Globus pallidus (tissue), 1 donor: ENCODE results near the gene TMEM273.
"Not testable (repeated sequence)": the region's sequence is repeated elsewhere in the genome, so short reads cannot be mapped to it uniquely, and the experiment has no call there.

Source experiments
- DNase-seq: peaks from one replicate; pipeline ENCODE4 v3.0.0-alpha.2; 2015; ENCODE audit warnings: low spot score

TMEM273 gene

DNA sequence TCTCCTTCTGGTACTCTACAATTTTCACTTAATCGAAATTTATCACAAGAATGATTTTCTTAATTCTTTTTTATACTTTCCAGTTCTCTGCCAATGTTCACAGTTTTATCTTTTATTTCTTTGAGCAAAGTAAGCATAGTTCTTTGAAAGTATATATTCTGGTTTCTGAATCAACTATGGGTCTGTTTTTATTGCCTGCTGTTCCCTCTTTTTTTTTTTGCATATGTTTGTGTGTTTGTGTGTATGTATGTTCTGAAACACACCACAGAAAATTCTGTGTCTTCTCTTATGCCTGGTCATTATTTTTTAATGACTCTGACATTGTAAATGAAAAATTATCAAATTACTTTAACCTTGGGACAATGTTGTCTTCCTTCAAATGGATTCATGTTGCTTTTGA is 15.9 kb upstream of the TMEM273 start:
- no peak for DNase-seq

DNA sequence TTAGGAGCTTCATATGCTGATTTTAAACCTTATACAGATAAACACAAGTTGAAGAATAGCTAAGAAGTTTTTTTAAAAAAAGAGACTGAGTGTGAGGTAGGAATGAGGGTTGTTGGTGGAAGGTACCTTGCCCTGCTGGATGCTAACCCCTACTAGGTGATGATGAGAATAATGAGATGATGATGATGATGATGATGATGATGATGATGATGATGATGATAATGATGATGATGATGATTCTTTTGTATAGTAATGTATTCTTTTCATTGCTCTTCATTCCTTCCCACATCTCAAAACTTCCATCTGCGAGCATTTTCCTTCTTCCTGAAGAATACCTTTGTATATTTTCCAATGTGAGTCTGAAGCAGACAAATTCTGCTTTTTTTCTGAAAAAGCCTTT is 14.1 kb upstream of the TMEM273 start:
- DNase-seq = no peak

DNA sequence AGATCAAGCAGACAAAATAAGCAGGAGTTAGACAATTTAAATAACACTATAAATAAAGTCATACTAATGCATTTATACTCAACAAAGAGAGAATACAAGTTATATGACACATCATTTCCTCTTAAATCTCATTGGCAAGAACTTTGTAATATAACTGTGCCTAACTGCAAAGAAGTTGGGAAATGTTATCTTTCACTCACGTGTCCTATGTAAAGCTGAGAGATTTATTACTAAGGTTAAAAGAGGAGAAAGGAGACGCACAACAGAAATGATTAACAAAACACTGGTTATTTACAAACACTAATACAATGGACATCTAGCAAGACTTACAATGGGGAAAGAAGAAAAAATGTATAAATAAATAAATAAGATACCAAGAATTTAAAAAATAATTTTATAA is 12.7 kb upstream of the TMEM273 start:
- no peak for DNase-seq

DNA sequence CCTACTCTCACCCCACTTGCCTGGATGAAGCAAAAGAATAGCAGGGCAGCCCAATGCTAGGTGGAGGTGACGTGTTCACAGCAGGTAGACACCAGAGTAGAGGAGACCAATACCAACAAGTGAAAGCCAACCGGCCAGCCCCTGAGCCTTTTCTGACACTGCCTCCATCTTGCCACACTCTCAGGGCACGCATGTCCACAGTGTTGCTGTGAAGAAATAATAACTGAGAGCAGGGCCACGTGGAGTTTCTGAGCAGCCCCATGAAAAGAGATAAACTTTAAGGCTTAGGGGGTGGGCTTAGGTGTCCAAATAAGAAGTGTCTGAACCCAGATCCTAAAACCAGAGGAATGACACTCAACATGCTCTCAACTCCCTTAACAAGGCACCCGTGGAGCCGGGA is 9.0 kb upstream of the TMEM273 start:
- no peak for DNase-seq

DNA sequence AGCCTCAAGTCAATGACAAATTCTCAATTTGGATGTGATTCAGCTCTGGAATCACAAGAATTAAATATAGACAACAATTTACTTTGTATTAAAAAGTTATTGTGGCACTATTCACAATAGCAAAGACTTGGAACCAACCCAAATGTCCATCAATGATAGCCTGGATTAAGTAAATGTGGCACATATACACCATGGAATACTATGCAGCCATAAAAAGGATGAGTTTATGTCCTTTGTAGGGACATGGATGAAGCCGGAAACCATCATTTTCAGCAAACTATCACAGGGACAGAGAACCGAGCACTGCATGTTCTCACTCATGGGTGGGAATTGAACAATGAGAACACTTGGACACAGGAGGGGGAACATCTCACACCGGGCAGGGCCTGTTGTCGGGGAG is 7.7 kb upstream of the TMEM273 start:
- DNase-seq = not testable (repeated sequence)

DNA sequence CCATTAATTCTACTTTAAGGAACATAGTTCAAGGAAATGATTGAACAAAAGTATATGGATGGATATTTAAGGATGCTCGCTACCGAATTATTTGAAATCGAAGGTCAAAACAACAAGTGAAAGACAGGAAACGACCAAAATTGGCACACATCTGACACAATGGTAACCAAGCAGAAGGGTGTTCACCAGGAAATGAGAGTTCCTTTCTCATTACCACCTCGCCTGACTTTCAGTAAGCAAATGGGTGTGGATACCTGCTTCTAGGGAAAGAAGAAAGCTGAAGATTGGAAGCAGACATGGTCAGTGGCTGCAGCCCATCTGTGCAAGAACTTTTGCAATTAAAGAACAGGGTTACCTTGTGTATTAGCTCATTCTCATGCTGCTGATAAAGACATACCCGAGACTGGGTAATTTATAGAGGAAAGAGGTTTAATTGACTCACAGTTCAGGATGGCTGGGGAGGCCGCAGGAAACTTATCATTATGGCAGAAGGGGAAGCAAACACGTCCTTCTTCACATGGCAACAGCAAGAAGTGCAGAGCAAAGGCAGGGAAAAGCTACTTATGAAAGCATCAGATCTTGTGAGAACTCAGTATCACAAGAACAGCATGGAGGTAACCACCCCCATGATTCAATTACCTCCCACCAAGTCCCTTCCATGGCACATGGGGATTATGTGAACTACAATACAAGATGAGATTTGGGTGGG is 6.2 kb upstream of the TMEM273 start:
- DNase-seq = no peak

DNA sequence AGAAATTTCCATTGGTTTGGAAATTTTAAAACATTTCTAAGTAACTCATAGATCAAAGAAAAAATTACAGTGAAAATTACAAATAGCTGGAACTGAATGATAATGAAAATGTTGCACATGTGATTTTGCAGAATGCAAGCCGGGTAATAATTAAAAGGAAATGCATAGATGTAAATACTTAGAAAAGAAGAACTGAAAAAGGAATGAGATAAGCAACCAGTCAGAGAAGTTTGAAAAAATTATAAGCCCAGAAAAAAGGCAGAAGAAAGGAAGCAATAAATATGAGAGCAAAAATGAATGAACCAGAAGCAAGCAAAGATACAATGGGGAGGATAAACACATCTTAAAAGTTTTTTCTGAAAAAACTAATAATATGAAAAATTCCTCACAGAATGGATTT is 3.2 kb upstream of the TMEM273 start:
- DNase-seq = no peak

DNA sequence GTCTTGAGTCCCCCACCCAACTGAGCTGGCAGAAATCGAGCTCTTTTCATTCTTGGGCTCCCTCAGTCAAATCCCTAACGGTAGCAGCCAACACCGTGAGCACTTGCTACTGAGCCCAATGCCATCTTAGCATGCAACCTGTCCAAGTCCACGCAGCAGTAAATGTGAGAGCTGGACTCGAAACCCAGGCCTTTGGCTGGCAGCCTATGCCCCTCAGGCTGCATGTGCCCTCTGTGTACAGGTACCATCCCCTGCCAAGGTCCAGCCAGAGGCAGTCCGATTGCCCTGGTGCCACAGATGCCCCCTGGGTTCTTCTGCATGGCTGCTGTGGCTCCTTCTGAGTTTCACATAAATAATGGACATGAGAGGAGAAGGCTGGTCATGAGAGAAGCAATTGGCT is 1.2 kb upstream of the TMEM273 start:
- no peak for DNase-seq

DNA sequence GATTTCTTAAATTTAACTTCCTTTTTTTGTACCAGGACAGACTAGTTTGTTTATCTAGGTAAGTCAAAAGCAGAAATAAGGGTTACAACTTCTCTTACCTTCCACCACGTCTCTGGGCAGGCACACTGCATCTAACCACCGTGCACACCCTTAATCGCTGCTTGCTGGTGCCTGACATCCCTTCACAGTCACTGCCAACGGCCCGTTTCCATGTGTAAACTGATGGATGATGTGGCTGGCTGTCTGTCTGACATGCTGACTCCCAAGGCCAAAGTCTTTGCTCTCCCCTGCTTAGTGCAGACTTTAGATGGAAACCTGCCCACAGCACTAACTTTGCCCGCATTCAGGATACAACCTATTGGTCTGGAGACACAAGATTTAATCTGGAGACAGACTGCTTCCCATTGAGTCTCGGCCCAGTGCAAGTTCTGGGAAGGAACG is 1.1 kb downstream of the TMEM273 start:
- DNase-seq = peak; percentile 43

DNA sequence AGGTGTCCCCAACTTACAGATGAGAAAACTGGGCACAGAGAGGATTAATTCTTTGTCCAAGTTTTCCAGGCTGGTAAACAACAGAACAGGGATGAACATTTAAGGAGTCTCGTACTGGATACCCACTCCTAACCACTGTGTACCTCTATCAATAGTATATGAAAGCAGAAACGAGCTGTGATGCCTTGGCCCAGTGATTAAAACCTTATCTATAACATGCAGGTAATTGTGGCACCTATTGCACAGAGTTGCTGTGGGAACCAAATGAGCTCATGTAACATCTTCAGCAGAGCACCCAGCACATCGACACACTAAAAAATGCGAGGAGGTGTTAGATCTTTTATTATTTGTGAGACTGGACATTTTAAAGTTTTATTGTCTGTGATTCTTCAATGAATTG is 1.6 kb downstream of the TMEM273 start:
- no peak for DNase-seq

DNA sequence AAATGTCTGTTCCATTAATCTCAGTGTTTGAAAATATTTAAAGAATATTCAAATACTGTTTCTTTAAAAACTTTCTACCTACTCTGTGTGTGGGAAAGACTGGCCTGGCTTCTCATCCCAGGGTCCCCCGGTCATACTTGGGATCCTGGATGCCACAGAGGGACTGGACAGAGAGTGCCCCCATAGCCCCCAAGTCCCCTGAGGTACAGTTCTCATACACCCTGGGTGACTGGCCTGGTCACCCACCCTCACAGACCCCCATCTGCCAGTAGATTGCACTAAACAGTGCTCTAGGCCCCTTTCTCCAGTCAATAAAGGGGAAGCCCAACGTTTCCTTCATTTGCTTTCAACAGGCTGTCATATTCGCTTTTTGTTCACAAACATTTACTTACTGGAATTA is 3.0 kb downstream of the TMEM273 start:
- DNase-seq = no peak

DNA sequence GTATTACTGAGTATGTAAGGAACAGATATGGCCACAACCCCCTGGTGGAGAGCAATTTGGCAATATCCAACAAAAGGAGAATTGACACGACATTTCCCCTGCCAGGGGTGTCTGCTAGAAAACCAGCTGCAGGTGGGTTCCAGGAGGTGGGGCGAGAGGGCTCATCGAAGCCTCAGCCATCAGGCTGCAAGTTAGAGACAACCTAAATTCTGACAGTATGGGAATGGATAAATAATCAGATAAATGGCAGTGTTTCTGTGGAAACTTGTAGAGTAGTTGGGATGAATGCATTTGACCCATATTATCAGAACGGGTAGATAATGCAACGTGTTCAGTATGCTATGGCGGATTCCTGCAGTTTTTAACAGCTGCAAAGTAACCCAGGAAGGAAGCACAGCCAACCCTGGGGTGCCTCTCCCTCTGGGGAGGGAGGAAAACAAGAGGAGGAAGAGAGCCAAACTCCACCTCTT is 3.5 kb downstream of the TMEM273 start:
- no peak for DNase-seq

DNA sequence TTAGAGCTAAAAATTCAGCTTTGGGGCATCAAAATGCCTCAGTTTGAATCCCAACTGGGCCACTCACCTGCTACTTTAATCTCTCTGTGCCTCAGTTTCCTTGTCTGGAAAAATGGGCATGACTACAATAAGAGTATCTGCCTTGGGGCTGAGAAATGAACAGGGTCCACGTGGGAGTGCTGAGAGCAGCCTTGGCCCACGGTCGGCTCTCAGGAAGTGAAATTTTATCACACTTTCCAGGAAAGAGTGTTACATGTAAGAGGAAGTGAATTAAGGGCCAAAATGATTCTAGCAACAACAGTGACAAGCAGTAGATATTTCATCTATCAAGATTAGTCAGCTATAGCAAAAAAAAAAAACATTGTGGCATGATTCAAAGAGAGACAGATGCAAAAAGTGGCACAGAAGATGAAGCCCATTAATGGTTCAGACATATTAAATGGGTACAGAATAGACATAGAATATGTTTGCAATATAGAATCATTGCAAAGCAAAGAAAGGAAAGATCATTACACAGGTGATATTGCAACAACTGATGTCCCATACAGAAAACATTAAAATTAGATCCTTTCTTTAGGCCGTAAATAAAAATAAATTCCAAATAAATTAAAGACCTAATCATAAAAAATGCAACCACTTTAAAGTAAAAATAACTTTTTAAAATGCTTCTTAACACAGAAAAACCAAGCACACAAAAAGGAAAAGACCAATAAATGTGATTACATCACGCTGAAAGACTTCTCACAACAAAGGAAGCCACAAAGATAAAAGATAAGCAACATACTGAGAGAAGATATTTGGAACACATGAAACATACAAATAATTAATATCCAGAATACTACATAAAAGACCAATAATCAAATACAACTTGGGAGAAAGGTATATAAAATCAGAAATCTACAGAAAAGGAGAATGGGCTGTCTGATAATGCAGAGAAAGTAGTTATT is 4.3 kb downstream of the TMEM273 start:
- no peak for DNase-seq

DNA sequence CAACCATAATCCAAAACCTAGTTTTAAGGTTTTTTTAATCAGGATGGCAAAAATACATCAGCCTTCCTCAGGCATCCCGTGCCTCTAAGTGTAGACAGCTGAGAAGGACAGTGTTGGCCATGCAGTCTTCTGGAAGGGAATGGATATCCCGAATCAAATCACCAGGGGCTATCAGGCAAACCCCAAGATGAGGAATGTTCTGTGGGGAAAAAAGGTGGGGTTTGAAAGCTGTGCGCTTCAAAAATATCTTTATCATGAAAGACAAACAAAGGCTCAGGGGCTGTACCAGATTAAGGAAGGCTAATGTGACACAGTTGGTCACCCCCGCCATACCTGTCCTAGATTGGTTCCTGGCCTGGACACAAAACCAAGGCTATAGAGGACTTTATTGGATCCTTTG is 5.4 kb downstream of the TMEM273 start:
- DNase-seq = no peak

DNA sequence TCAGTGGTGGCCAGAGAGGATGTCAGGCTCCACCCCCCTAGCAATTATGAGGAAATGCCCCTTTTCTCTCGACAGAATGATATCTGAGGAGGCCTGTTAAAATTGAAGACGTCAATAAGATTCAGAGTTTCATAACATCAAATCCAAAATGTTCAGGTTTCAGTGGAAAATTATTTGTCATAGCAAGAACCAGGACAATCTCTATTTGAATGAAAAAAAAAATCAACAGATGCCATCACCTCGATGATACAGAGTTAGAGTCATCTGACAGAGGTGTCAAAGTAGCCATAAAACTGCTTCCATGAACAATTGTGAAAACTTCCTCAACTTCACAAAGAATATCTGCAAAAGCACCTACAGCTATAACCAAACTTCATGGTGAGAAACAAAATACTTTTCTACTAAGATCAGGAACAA is 7.7 kb downstream of the TMEM273 start:
- no peak for DNase-seq

DNA sequence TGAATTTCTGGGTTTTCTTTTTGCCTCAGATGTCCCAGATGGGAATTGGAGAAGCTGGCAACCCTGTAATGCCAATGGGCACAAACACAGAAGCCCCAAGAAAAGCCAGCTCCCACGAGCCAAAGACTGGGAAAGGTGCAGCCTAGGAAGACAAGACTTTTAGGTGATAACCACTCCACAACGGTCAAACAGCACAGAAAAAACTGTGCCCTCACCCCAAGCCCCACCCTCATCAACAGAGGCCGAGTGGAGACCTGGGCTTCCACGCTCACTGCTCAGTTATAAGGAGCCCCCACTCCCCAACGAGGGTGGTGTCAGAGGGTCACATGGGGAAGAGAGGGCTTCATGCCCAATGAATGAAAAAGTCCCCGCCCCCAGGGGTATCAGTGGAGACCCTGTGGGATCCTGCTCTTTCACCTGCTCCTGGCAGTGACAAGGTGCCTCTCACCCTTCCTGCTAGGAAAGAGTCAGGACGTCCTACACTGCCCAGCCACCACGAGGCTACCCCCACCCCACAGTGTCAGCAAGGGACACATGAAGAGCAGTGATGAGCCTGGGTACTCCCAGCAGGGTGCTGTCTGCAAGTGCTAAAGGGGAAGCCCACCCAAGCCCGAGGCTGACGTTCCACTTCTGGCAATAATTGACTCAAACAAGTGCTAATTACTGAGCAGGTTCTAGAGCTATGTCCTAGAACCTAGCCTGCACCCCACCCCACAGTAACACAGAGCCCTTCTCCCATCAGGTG is 8.3 kb downstream of the TMEM273 start:
- no peak for DNase-seq

DNA sequence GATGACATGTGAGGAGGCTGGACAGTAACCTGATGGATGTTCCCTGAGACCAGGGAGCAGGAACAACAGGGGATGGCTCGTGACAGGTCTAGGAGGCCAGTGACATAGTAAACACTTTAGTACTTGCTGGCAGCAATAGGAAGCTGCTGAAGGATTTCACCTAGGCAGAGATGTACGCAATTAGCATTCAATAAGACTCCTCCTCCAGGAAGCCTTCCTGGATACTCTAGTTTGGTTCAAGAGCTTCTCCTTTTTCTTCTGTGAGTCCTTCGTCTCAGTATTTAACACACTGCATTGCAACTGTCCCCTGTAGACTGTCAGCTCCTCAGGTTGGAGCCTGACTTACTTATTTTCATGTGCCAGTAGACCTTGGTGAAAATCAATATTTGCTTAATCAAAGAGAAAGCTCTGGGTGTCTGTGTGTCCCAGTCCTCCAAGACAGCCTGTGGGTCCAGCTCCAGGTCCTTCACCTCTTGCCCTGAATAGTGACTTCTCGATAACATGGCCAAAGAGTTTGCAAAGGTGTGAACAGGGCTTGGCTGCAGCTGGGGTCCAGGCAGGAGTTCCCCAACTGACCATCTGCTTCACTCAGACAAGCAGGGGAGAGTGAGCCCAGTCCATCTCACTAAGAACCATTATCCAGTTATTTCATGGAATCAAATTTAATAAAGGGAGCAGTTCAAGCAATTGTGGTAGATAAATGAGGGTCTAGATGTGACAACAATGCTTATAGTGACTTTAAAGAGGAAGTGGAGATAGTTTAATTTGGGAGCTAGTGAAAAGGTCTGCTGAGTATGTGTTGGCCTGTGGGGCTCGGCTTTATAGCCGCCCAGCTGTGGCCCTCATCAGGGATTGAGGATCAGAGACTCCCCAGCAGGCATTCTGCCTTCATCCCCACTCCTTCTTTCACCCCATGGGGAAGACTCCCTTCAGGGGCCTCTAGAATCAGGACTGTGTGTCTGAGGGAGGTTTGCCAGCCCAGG is 9.4 kb downstream of the TMEM273 start:
- no peak for DNase-seq

DNA sequence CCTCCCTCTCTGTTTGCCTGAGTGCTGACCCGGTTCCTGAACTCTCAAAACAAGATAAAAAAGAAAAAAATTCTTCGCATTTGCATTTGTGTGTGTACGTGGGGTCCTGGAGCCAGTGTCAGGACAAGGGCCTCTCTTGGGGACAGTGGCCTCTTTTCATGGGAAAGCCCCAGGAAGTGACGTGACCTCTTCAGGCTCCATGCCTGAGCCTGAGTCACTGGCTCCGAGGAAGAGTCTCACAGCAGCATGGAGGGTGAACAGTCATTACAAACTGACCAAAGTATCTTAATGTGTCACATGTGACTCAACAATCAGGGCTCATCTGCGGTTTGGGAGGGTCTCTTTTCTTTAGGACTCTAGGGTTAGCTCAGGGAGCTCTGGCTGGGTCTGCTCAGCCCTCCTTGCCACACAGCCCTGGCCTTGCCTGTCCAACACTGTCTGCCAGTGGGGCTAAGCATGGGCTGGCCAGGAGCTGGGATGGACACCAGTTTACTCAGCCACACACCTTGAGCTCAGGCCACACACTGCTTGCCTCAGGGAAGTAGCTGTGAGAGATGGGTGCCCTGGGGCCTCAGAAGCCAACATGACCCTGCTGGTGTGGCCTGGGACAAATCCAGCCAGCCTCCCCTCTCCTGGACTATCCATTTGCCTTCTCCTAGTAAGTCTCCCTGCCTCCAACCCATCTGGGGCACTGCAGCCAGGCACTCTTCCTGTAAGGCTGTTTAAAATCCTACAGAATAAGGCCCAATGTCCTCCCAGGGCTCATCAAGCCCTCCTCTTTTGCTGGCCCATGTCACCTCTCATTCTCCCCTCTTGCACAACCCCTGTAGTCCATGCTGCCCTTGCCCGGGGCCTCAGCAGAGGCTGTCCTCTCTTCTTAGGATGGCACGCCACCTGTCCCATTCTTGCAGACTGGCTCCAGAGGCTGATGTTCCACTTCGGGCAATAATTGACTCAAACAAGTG is 10.5 kb downstream of the TMEM273 start:
- peak; percentile 76 for DNase-seq

DNA sequence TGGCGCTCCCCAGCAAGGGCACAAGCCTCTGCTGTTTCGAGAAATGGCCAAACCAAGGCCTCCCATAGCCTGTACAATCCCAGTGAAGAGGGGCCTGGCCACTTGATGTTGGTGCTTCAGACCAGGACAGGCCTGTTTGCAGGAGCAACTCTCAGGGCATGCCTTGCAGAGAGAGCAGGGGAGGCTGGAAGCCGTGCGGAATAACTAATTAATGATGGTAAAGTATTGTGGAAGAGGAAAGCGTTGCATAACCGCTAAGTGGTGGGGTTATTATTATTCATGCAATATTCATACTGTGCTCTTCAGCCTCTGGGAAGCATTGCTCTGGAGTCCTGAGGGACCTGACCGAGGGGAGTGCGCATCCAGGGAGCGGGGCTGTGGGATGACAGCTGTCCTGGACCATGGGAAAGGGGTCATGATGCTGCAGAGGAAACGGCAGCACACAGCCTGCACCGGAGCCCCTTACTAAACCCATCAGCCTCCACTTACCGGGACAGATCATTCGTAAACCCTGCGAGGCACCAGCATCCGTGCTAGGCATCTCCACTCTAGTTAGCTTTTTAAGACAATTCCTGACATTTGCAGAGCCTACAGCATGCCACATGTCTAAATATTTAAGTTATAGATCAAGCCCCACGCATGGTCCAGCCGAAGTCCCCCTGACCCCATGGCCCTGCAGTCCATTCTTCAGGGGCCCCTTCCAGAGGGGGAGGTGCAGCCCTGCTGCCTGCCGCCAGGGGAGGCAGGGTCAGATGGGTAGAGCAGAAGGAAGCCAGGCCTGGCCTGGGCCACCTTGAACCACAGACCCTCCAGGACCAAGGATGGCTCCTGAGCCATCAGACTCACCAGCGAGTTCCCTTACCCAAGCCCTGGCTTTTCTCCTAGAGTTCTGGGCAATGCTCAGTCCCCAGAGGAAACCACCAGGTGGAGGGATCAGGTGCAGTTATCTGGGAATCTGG is 11.6 kb downstream of the TMEM273 start:
- no peak for DNase-seq
